CD4-positive, alpha-beta T cell treated with Interleukin-17A for 1 hour (primary cell): ENCODE measurements around the gene HBS1L.

Source experiments
- DNase-seq: peaks from one replicate; pipeline ENCODE4 v3.0.0-alpha.2; 2020

The HBS1L gene

DNA sequence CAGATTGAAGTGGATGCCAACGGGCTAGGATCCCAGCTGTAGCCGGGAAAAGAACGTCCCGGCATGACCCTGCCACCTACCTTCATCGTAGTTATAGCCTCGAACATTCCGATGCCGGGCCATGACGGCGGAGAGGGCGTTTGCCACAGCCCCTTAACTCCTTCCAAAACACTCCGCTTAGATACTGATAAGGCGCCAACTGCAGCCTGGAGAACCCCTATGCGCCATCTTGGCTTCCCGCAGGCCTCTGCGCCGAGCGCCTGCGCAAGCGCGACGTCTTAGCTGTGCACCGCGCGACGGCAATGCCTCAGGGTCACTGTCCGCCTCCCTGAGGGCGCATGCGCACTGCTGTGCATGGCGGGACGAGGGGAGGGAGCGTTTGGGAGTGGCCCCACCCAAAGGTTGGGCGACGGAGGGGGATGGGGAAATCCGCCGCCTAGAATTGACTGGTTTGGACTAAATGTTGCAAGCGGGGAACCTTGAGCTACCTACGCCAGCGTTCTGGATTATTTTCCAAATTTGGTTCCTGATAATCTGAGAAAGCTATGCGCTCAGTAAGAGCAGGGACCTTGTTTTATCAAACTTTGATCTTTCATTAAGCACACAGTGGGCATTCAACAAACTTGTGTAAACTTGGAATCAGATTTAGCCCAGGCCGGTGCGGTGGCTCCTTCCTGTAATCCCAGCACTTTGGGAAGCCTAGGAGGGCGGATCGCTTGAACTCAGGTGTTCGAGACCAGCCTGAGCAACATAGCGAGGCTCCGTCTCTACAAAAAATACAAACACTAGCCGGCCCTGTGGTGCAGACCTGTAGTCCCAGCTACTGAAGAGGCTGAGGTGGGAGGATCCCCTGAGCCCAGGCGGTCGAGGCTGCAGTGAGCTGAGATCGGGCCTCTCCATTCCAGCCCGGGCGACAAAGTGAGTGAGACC is at the start of gene HBS1L:
HBS1L (minus strand) TSS at position 254 of the 930 bp plus-strand sequence; CDS start at position 123, 131 bp downstream.
- peak; percentile 97 for DNase-seq

- DNase-seq = no peak
Measured at GRCh38 chr6:135104199-135104598, 49.6 kb upstream of the HBS1L start.

DNA sequence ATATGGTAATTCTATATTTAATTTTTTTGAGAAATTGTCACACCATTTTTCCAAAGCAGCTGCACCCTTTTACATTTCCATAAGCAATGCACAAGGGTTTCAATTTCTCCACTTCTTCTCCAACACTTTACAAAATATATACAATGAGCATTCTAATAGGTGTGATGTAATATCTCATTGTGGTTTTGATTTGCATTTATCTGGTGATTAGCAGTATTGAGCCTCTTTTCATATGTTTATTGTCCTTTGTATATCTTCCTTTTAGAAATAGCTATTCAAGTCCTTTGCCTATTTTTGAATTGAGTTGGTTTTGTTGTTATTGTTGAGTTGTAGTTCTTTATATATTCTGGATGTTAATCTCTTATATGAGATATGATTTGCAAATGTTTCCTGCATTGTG is 47.6 kb upstream of the HBS1L start:
- no peak for DNase-seq

- DNase-seq = no peak
Measured at GRCh38 chr6:135097172-135097571, 42.5 kb upstream of the HBS1L start.

GRCh38 chr6:135096403-135097130 is 41.9 kb upstream of the HBS1L start:
- no peak for DNase-seq

DNA sequence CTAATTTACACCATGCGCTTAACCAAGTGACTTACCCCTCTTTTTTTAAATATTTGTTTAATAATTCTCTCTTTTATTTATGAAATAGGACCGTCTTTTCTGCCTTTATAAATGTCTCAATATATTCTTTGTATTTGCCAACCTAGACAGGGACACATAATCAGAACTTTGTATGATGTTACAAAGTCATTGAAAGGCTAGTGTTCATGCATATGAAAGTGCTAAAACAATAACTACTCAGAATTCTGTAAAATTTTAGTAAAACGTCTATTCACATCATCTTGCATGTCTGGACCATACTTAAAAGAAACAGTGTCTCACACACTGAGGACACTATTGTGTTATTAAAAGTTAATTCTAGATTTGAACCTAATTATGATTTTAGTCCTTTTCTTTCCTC is 41.1 kb upstream of the HBS1L start:
- no peak for DNase-seq

DNA sequence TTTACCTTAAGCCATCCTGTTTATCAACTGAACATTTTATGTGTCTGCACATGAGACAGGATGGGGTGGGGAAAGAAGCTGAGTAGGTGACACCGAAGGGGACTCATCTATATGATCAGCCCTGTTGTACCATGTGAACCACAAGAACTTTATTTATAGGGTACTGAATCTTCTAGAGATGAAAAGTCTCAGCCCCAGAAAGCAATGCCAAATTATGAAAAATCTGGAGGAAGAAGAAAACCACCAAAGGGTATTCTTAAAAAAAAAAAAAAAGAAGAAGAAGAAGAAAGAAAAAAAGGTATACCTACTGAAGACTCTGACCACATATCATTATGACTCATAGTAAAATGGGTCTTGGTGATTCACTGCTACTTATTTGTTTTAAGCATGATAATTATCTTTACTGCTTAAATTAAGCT is 39.8 kb upstream of the HBS1L start:
- peak; percentile 61 for DNase-seq

DNA sequence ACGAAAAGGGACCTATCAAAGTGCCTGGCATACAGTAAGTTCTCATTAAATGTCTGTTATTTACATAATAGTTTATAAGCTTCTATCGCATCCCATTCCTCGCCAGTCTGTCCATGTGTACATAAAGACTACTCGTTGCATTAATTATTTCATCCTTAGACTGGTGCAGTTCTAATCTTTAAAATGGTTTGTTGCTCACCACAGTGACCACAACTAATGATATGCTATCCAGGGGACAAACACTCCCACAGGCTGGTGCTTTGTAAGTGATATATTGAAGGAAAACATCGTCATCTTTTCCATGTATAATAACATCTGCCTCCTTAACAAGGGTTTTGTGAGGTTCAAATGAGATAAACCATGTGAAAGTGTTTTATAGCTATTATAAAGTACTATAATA is 39.0 kb upstream of the HBS1L start:
- DNase-seq = no peak

DNA sequence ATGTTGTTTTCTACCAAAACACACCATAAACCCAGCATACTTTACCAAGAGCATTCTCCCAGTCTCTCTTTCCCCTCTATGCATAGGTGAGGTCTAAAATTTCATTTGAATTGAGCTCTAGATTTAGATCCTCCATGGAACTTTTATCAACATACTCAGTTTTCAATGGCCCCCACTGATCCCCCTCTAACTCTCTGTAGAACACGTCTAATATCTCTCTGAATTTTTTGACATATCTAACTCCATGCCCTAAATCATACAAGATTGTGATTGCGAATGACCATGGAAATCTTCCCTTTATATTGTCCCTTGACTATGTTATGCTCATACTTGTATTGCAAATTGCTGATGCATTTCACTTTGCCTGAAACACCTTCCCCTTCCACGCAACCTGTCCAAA is 38.1 kb upstream of the HBS1L start:
- no peak for DNase-seq

GRCh38 chr6:135090819-135091218 is 36.2 kb upstream of the HBS1L start:
- DNase-seq = no peak

- no peak for DNase-seq
Measured at GRCh38 chr6:135089901-135090300, 35.3 kb upstream of the HBS1L start.

DNA sequence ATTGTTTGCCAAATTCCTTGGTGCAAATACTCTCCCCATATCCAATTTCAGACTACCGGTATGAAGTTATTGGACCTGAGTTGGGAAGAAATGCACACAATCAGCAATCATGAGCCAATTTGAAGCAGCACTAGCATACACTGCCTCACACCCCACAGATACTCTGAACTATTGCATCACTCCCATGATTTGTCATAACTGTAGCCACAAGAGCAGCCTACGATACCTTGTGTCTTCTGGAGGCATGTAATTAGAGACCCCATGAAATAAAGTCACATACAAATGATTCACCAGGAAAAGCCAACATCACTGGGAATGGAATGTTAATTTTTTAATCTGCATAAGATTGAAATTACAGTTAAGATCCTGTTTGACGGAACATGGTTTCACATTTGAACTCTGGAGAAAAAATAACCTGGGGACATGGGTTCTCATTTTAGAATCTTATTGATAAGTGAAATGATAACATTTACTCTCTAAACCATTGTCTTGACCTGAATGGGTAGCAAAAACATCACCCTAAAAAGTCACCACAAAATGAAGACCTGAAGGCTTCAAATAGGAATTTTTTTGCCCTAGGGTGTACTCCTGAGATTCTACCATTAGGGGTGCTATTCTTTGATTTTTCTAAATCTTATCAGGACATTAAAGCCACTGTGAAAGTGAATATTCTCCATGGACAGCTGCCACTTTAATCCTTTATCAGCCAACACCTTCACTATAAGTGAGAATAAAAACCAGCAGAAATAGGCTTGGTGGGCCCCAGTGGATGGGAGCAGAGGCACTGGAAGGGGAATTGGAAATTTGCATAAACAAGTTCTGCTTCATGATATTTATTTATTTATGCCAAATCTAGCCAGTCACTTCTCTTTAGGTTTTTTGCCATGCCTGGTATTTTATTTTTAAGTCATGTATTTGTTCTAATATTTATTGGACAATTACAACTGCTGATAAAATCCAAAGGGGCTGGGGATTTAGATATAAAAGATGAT is 34.5 kb upstream of the HBS1L start:
- DNase-seq = peak; percentile 68

- DNase-seq = no peak
Measured at GRCh38 chr6:135088281-135088680, 33.7 kb upstream of the HBS1L start.

DNA sequence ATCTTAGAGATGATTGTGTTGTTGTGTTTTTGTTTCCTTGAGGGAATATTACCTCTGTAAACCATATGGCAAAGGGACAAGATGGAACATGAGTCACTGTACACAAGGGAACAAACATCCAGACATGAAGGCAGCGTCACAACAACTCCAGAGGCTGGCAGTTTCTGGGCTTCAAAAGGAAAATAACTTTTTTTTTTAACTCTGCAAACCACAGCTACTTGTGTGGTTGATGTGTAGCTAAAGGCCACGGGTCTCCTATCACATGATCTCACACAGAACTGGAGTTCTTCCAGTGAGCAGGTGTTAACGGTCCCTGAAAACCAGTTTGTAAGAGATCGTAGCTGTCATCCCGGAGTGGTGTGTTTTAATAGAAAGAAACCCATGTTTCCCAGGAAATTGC is 33.2 kb upstream of the HBS1L start:
- peak; percentile 74 for DNase-seq

- no peak for DNase-seq
Measured at GRCh38 chr6:135087403-135087802, 32.8 kb upstream of the HBS1L start.

GRCh38 chr6:135086414-135086764 is 31.8 kb upstream of the HBS1L start:
- DNase-seq = no peak

GRCh38 chr6:135085700-135086413 is 31.2 kb upstream of the HBS1L start:
- no peak for DNase-seq

DNA sequence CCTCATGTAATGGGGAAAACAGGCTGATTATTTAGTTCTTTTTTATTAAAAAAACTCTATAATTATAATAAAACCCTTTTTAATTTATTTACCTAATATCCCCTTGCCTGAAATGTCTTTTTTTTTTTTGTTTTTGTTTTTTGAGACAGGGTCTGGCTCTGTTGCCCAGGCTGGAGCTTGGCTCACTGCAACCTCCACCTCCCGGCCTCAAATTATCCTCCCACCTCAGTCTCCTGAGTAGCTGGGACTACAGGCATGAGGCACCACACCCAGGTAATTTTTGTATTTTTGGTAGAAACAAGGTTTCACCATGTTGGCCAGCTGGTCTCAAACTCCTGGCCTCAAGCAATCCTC is 30.3 kb upstream of the HBS1L start:
- DNase-seq = no peak

GRCh38 chr6:135084001-135084915 is 29.6 kb upstream of the HBS1L start:
- DNase-seq = no peak

DNA sequence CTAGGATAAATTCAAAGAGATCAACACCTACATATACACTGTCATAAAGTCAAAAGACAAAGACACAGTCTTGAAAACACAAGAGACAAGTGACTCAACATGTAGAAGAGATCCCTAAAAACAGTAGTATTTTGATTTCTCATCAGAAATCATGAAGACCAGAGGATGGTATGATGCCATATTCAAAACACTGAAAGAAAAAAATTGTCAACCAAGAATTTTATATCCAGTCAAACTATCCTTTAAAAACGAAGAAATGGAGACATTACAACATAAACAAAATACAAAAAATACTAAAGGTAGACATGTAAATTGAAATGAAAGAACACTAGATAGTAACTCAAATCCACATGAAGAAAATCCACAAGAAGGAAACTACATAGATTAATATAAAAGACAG is 27.3 kb upstream of the HBS1L start:
- DNase-seq = no peak

- no peak for DNase-seq
Measured at GRCh38 chr6:135075018-135075417, 20.4 kb upstream of the HBS1L start.
